ENCODE results near the gene CLEC4A. TPM values are rescaled to one million over a fixed set of nuclear protein-coding genes. Genes with fewer than 3 reads are reported as not detected.

The CLEC4A gene
- total and polyA plus RNA-seq, 2 of the 13 experiments (the other 11 are each of a cell fraction or from before 2014, with no cell fraction given), result 0.55 TPM; not detected in 1

- Histone ChIP-seq H2AFZ (ENCODE audit: low read length) (no peak overlapping the region), H4K20me1 (ENCODE audit: insufficient read depth, low read length) (no peaks in the 10 kb centered on the region), H3K79me2 (ENCODE audit: insufficient read depth, low read length) (no peaks in the 10 kb centered on the region), H3K4me2 (ENCODE audit: low read depth, low read length) (no peak overlapping the region), H3K9me3 (ENCODE audit: low read length) (no peaks in the 10 kb centered on the region), H3K4me1 (ENCODE audit: insufficient read depth, low read length) (no peaks in the 10 kb centered on the region), H3K27ac (ENCODE audit: extremely low read length, insufficient read depth, low read length) (no peak overlapping the region), H3K27me3 (ENCODE audit: control insufficient read depth in 1 of 2, insufficient read depth in 2 of 2, low read length in 2 of 2) (no peaks in the 10 kb centered on the region), H3K36me3 (replicated peaks in 1 of 2; ENCODE audit: control insufficient read depth in 1 of 2, insufficient read depth in 2 of 2, low read length in 2 of 2) (peaks cover 9 to 34% of the 10 kb centered on the region in 2 experiments), H3K9ac (ENCODE audit: insufficient read depth, low read depth, low read length) (no peak overlapping the region), H3K4me3 (replicated peaks in 1 of 3; ENCODE audit: insufficient read depth in 1 of 3, low read depth in 2 of 3, low read length in 3 of 3) (no peak overlapping the region)
- intact Hi-C loops (cut with micrococcal nuclease; ENCODE audit: unreplicated experiment), result no loop called here
- no TSS peak for BruUV-seq (replicated peaks)
- ATAC-seq (no peak), DNase-seq (ENCODE audit: low spot score) (no peak), FAIRE-seq (no peak)
- CTCF ChIA-PET (ENCODE audit: low intra/inter-chr PET ratio, low total read pairs), result no interaction called here
- in situ Hi-C loops (cut with HindIII; ENCODE audit: extremely low pct_ligation_motif_present, low pct_unique_long_range_greater_than_20kb), result no loop called here
- 100% methylated on average over 3 of the region's 3 CpGs for WGBS (ENCODE audit: low lambda C conversion rate)
- TF ChIP-seq MXD1 (CRISPR knock-in tag; IDR thresholded peaks at IDR 0.05) (no peak), ATF3 (CRISPR knock-in tag; IDR thresholded peaks at IDR 0.05) (no peak), ZSCAN9 (CRISPR knock-in tag; IDR thresholded peaks at IDR 0.05; ENCODE audit: borderline replicate concordance) (no peak), CBFB (CRISPR knock-in tag; IDR thresholded peaks at IDR 0.05) (no peak), ZMYM3 (CRISPR knock-in tag; IDR thresholded peaks at IDR 0.05) (no peak), MAX (IDR thresholded peaks at IDR 0.05) (no peak), ZNF230 (CRISPR knock-in tag; IDR thresholded peaks at IDR 0.05) (no peak), BORCS8-MEF2B (CRISPR knock-in tag; IDR thresholded peaks at IDR 0.05) (no peak), ZNF281 (CRISPR knock-in tag; IDR thresholded peaks at IDR 0.05; ENCODE audit: borderline replicate concordance) (no peak), ZNF3 (CRISPR knock-in tag; IDR thresholded peaks at IDR 0.05) (no peak), ARNT2 (CRISPR knock-in tag; IDR thresholded peaks at IDR 0.05; ENCODE audit: low read depth) (no peak), POLR2G (IDR thresholded peaks at IDR 0.05; ENCODE audit: low read depth, low read length) (no peak), GATAD1 (CRISPR knock-in tag; IDR thresholded peaks at IDR 0.05) (no peak), ZNF33A (CRISPR knock-in tag; IDR thresholded peaks at IDR 0.05; ENCODE audit: borderline replicate concordance) (no peak)
- POLR2A ChIA-PET, result no interaction called here
Measured at GRCh38 chr12:8099235-8099634, 24.2 kb upstream of the CLEC4A start.
